Measurements from ENCODE around the gene EIF2B2. TPM values are rescaled to one million over a fixed set of nuclear protein-coding genes. Genes with fewer than 3 reads are reported as not detected.

Gene EIF2B2
- total RNA-seq, 1 donor from 2014 or later = 34.8 TPM

DNA sequence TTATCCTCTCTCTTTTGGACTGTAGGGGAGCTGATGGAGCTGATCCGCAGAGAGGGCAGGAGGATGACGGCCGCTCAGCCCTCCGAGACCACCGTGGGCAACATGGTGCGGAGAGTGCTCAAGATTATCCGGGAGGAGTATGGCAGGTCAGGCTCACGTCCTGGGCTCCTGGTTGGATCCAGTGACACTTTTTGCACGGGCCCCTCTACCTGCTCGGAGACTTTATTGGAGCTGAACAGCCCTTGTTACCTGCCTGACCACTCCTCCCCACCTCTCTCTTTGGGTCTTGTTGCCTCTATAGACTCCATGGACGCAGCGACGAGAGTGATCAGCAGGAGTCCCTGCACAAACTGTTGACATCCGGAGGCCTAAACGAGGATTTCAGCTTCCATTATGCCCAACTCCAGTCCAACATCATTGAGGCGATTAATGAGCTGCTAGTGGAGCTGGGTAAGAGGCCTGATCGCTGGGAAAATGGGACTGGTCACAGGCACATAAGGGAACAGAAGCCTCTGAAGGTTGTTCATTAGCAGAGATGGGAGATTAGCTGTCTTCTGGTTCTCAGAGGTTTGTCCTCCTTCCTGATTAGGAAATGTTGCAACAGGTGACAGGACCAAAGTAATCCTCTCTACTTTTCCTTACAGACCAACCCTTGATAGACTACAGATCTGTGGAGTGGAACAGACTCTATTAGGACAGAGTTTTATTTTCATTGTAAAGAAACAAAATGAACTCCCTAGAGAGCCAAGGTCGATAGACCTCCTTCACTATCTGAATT, 718 bp downstream of the EIF2B2 start:
- H3K27me3 ChIP-seq = no peaks in the 10 kb centered on the region
- H3K36me3 ChIP-seq = peaks cover 34% of the 10 kb centered on the region
- ATAC-seq (no peak), DNase-seq (no peak)
- TF ChIP-seq CTCF (IDR thresholded peaks at IDR 0.05) = no peak
- intact Hi-C loops (cut with DNase I) = no loop called here
- no peaks in the 10 kb centered on the region for H3K9me3 ChIP-seq
- peak overlapping the region; percentile 96 for H3K4me3 ChIP-seq
- H3K4me1 ChIP-seq = peaks cover 17% of the 10 kb centered on the region
- H3K27ac ChIP-seq = peak overlapping the region; percentile 88

- ATAC-seq (no peak), DNase-seq (no peak)
- intact Hi-C loops (cut with DNase I) = no loop called here
- Histone ChIP-seq H3K27ac (no peak overlapping the region), H3K4me1 (peaks cover 17% of the 10 kb centered on the region), H3K36me3 (peaks cover 53% of the 10 kb centered on the region), H3K4me3 (no peak overlapping the region), H3K27me3 (no peaks in the 10 kb centered on the region), H3K9me3 (no peaks in the 10 kb centered on the region)
- TF ChIP-seq CTCF (IDR thresholded peaks at IDR 0.05) = no peak
These were observed 2.6 kb downstream of the EIF2B2 start for GRCh38 chr14:75005357-75005756.

DNA sequence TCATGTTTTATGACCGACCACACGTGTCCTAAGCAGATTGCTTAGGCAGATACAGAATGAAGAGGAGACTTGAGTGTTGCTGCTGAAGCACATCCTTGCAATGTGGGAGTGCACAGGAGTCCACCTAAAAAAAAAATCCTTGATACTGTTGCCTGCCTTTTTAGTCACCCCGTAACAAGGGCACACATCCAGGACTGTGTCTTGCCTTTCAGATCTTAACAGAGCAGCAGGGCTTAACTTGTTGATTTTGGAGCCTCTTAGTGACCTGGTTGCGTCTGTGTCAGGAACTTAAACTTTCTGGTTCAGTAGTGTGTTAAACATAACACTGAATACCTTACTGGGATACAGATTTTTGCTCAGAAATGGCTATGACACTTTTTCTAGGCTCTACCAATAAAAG, 6.5 kb downstream of the EIF2B2 start:
- Histone ChIP-seq H3K27ac (no peak overlapping the region), H3K4me1 (peaks cover 7% of the 10 kb centered on the region), H3K27me3 (no peaks in the 10 kb centered on the region), H3K4me3 (no peak overlapping the region), H3K36me3 (peaks cover 84% of the 10 kb centered on the region), H3K9me3 (no peaks in the 10 kb centered on the region)
- no peak for DNase-seq
- ATAC-seq = no peak
- TF ChIP-seq CTCF (IDR thresholded peaks at IDR 0.05) = no peak
- intact Hi-C loops (cut with DNase I) = no loop called here

GRCh38 chr14:75010472-75011093, 7.9 kb downstream of the EIF2B2 start:
- no peak overlapping the region for H3K27ac ChIP-seq
- no peaks in the 10 kb centered on the region for H3K4me1 ChIP-seq
- peaks cover 93% of the 10 kb centered on the region for H3K36me3 ChIP-seq

DNA sequence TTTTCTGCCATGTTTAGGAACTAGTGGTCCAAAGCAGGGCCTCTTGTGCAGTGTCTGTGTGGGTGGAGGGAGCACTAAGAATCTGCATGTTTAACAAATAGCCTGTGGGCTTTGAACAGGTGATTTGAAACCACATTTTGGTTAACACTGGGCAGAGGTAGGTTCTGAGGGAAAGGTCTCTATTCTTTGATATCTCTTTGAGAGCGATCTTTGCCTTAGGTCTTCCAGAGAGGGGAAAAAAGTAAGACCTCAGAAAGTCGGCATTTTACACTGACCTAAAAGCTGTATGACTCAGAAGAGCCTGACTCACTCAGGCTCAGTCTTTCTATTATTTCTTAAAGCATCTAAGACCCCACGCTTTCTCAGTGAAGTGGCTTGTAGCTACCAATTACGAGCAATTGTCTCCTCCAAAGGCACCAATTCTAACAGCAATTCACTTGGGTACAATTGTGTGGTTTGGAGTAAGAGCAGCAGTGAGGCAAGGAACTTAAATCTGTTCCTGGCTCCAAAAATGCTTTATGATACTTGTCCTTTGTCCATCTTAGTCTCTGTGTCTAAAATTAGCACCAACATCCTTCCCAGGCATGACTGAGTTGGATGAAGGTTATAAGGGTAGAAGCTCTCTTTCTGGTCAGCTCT, 8.8 kb downstream of the EIF2B2 start:
- H3K4me3 ChIP-seq = no peak overlapping the region
- H3K9me3 ChIP-seq = no peaks in the 10 kb centered on the region
- intact Hi-C loops (cut with DNase I) = no loop called here
- ATAC-seq (no peak), DNase-seq (no peak)
- no peaks in the 10 kb centered on the region for H3K27me3 ChIP-seq
- no peak for TF ChIP-seq CTCF (IDR thresholded peaks at IDR 0.05)
- no peak overlapping the region for H3K27ac ChIP-seq
- peaks cover 93% of the 10 kb centered on the region for H3K36me3 ChIP-seq
- no peaks in the 10 kb centered on the region for H3K4me1 ChIP-seq

More at GRCh38 chr14:75010472-75011093, 7.9 kb downstream of the EIF2B2 start:
- no peak for ATAC-seq
- no peak overlapping the region for H3K4me3 ChIP-seq
- no peaks in the 10 kb centered on the region for H3K27me3 ChIP-seq
- no peaks in the 10 kb centered on the region for H3K9me3 ChIP-seq
- no peak for TF ChIP-seq CTCF (IDR thresholded peaks at IDR 0.05)
- no peak for DNase-seq
- intact Hi-C loops (cut with DNase I) = no loop called here
